Superior temporal gyrus (tissue), 1 donor: ENCODE data around the gene ADGRG1.
"Not testable (repeated sequence)": the region's sequence is repeated elsewhere in the genome, so short reads cannot be mapped to it uniquely, and the experiment has no call there.

Experiments
- DNase-seq: peaks from one replicate; pipeline ENCODE4 v3.0.0-alpha.2; 2016; ENCODE audit errors: extremely low spot score

Gene ADGRG1

GRCh38 chr16:57666353-57667047, 38.1 kb downstream of the ADGRG1 start:
- no peak for DNase-seq

- DNase-seq = no peak
These were observed 38.7 kb downstream of the ADGRG1 start for GRCh38 chr16:57667048-57667525.

GRCh38 chr16:57667526-57668262, 39.3 kb downstream of the ADGRG1 start:
- DNase-seq = no peak

GRCh38 chr16:57668263-57668571, 39.8 kb downstream of the ADGRG1 start, which contains the start of gene ADGRG3:
TSS of gene ADGRG3 (plus strand) at chr16:57668306. CDS start at chr16:57668348, 42 bp downstream.
- DNase-seq = no peak

GRCh38 chr16:57668630-57669475, 40.4 kb downstream of the ADGRG1 start:
- no peak for DNase-seq

- no peak for DNase-seq
These were observed 41.2 kb downstream of the ADGRG1 start for GRCh38 chr16:57669476-57670162.

GRCh38 chr16:57670196-57670595, 41.8 kb downstream of the ADGRG1 start:
- no peak for DNase-seq

- not testable (repeated sequence) for DNase-seq
These were observed 43.0 kb downstream of the ADGRG1 start for GRCh38 chr16:57671451-57671850.

GRCh38 chr16:57672416-57672815, 44.0 kb downstream of the ADGRG1 start:
- DNase-seq = no peak

- DNase-seq = no peak
These were observed 44.4 kb downstream of the ADGRG1 start for GRCh38 chr16:57672824-57673223.

- no peak for DNase-seq
These were observed 47.5 kb downstream of the ADGRG1 start for GRCh38 chr16:57675741-57676551.

GRCh38 chr16:57676553-57677085, 48.2 kb downstream of the ADGRG1 start:
- DNase-seq = no peak

- DNase-seq = no peak
These were observed 49.4 kb downstream of the ADGRG1 start for GRCh38 chr16:57677622-57678369.

GRCh38 chr16:57679016-57679415, 50.6 kb downstream of the ADGRG1 start:
- no peak for DNase-seq

GRCh38 chr16:57679767-57680482, 51.5 kb downstream of the ADGRG1 start:
- DNase-seq = no peak

- DNase-seq = no peak
These were observed 52.5 kb downstream of the ADGRG1 start for GRCh38 chr16:57680842-57681375.

GRCh38 chr16:57681950-57682728, 53.7 kb downstream of the ADGRG1 start:
- DNase-seq = no peak
